ENCODE results near the gene GAD1. TPM values are rescaled to one million over a fixed set of nuclear protein-coding genes. Genes with fewer than 3 reads are reported as not detected.

The GAD1 gene
- total RNA-seq, 1 experiment from 2014 or later: 1.1 TPM

GRCh38 chr2:170863087-170863486 is 46.4 kb downstream of the GAD1 start:
- no peak for DNase-seq (ENCODE audit: low spot score)
- no TSS peak for BruUV-seq (replicated peaks)
- Histone ChIP-seq H3K9me3 (ENCODE audit: low read depth, low read length, poor library complexity, severe bottlenecking) (no peaks in the 10 kb centered on the region), H3K27me3 (replicated peaks; ENCODE audit: insufficient read depth, low read depth, low read length, poor library complexity) (peaks cover 4% of the 10 kb centered on the region), H3K36me3 (ENCODE audit: insufficient read depth, low read length, poor library complexity, severe bottlenecking) (no peaks in the 10 kb centered on the region), H3K4me1 (ENCODE audit: insufficient read depth, low read length, poor library complexity, severe bottlenecking) (no peaks in the 10 kb centered on the region), H3K4me3 (ENCODE audit: low read depth, low read length, poor library complexity, severe bottlenecking) (no peak overlapping the region), H3K27ac (ENCODE audit: low read depth, low read length, poor library complexity, severe bottlenecking) (no peak overlapping the region)
- CTCF ChIA-PET: no interaction called here
- POLR2A ChIA-PET (ENCODE audit: low non-redundant PET): no interaction called here
- intact Hi-C loops (cut with micrococcal nuclease; ENCODE audit: unreplicated experiment): no loop called here
- TF ChIP-seq EZH2 (IDR thresholded peaks at IDR 0.05; ENCODE audit: borderline replicate concordance, low read depth, low read length, poor library complexity, severe bottlenecking) (no peak), CTCF (conservative IDR thresholded peaks at IDR 0.05; ENCODE audit: low read depth, low read length) (no peak)

GRCh38 chr2:170869036-170869435 is 52.3 kb downstream of the GAD1 start:
- DNase-seq (ENCODE audit: low spot score): no peak
- no peaks in the 10 kb centered on the region for H3K4me1 ChIP-seq (ENCODE audit: insufficient read depth, low read length, poor library complexity, severe bottlenecking)
- TF ChIP-seq EZH2 (IDR thresholded peaks at IDR 0.05; ENCODE audit: borderline replicate concordance, low read depth, low read length, poor library complexity, severe bottlenecking): no peak
- no peak for TF ChIP-seq CTCF (conservative IDR thresholded peaks at IDR 0.05; ENCODE audit: low read depth, low read length)
- no peaks in the 10 kb centered on the region for H3K36me3 ChIP-seq (ENCODE audit: insufficient read depth, low read length, poor library complexity, severe bottlenecking)
- POLR2A ChIA-PET (ENCODE audit: low non-redundant PET): no interaction called here
- H3K27me3 ChIP-seq (replicated peaks; ENCODE audit: insufficient read depth, low read depth, low read length, poor library complexity): peaks cover 4% of the 10 kb centered on the region
- intact Hi-C loops (cut with micrococcal nuclease; ENCODE audit: unreplicated experiment): no loop called here
- H3K9me3 ChIP-seq (ENCODE audit: low read depth, low read length, poor library complexity, severe bottlenecking): no peaks in the 10 kb centered on the region
- BruUV-seq (replicated peaks): no TSS peak
- H3K27ac ChIP-seq (ENCODE audit: low read depth, low read length, poor library complexity, severe bottlenecking): no peak overlapping the region
- CTCF ChIA-PET: no interaction called here
- no peak overlapping the region for H3K4me3 ChIP-seq (ENCODE audit: low read depth, low read length, poor library complexity, severe bottlenecking)

- Histone ChIP-seq H3K36me3 (ENCODE audit: insufficient read depth, low read length, poor library complexity, severe bottlenecking) (no peaks in the 10 kb centered on the region), H3K27ac (ENCODE audit: low read depth, low read length, poor library complexity, severe bottlenecking) (no peak overlapping the region), H3K4me3 (ENCODE audit: low read depth, low read length, poor library complexity, severe bottlenecking) (no peak overlapping the region), H3K9me3 (ENCODE audit: low read depth, low read length, poor library complexity, severe bottlenecking) (no peaks in the 10 kb centered on the region), H3K4me1 (ENCODE audit: insufficient read depth, low read length, poor library complexity, severe bottlenecking) (no peaks in the 10 kb centered on the region), H3K27me3 (replicated peaks; ENCODE audit: insufficient read depth, low read depth, low read length, poor library complexity) (peaks cover 4% of the 10 kb centered on the region)
- ChIA-PET CTCF (no interaction called here), POLR2A (ENCODE audit: low non-redundant PET) (no interaction called here)
- intact Hi-C loops (cut with micrococcal nuclease; ENCODE audit: unreplicated experiment): no loop called here
- no peak for DNase-seq (ENCODE audit: low spot score)
- TF ChIP-seq CTCF (conservative IDR thresholded peaks at IDR 0.05; ENCODE audit: low read depth, low read length): no peak
- no peak for TF ChIP-seq EZH2 (IDR thresholded peaks at IDR 0.05; ENCODE audit: borderline replicate concordance, low read depth, low read length, poor library complexity, severe bottlenecking)
- no TSS peak for BruUV-seq (replicated peaks)
These were observed 52.8 kb downstream of the GAD1 start for GRCh38 chr2:170869461-170869860.

Data from A673 (cell line).